K562 (cell line): ENCODE data around the gene CAMK2B. TPM values are rescaled to one million over a fixed set of nuclear protein-coding genes. Genes with fewer than 3 reads are reported as not detected.

ENCODE experiments used
- FUS ChIP-seq: fragments of 200-400 bp; formaldehyde crosslinking; optimal IDR thresholded peaks from 2 replicates; pipeline ENCODE3; 2017; ENCODE audit warnings: low read depth, low read length
- GTF2B ChIP-seq: IDR thresholded peaks from 2 replicates; pipeline ENCODE4 v1.6.1; 2011; ENCODE audit not compliant: insufficient read length; ENCODE audit errors: extremely low read depth
- KDM2B ChIP-seq: fragments of 250-450 bp; sonication (Bioruptor Pico); IDR thresholded peaks from 2 replicates; pipeline ENCODE4 v1.8.0; 2021; ENCODE audit warnings: mild to moderate bottlenecking, moderate library complexity
- MED1 ChIP-seq: sonication (generic); formaldehyde crosslinking; IDR thresholded peaks from 2 replicates; pipeline ENCODE4 v1.8.1; 2023; ENCODE audit warnings: missing genetic modification reagents, borderline replicate concordance
- NFE2L1 ChIP-seq: fragments of 450-650 bp; IDR thresholded peaks from 2 replicates; pipeline ENCODE4 v1.6.1; 2016; ENCODE audit warnings: missing genetic modification characterization, low read depth, mild to moderate bottlenecking, missing compliant biosample characterization, moderate library complexity, borderline replicate concordance
- NR2F6 ChIP-seq: fragments of 450-650 bp; formaldehyde crosslinking; IDR thresholded peaks from 2 replicates; pipeline ENCODE4 v1.4.0; 2020; ENCODE audit warnings: mild to moderate bottlenecking
- PCBP2 ChIP-seq: fragments of 200-400 bp; formaldehyde crosslinking; IDR thresholded peaks from 2 replicates; pipeline ENCODE4 v1.6.1; 2018; ENCODE audit warnings: low read length, low read depth, mild to moderate bottlenecking, moderate library complexity; ENCODE audit not compliant: poor library complexity, severe bottlenecking
- PHB ChIP-seq: fragments of 250-450 bp; sonication (Bioruptor Pico); IDR thresholded peaks from 2 replicates; pipeline ENCODE4 v1.5.0; 2021
- SMARCA5 ChIP-seq: fragments of 450-650 bp; IDR thresholded peaks from 2 replicates; pipeline ENCODE4 v1.6.1; 2016
- SRF ChIP-seq, 2 experiments: fragments of 250-450, 450-650 bp in 1 of 2; sonication (Bioruptor Pico) in 1 of 2; sonication (generic) in 1 of 2; formaldehyde crosslinking; IDR thresholded peaks; 2 replicates each; pipeline versions ENCODE4 v1.5.0 to v1.5.1; 2020 to 2022; ENCODE audit warnings: mild to moderate bottlenecking in 1 of 2, missing genetic modification reagents in 1 of 2
- TAF9B ChIP-seq: fragments of 450-650 bp; IDR thresholded peaks from 2 replicates; pipeline ENCODE4 v1.6.1; 2018; ENCODE audit warnings: mild to moderate bottlenecking; ENCODE audit not compliant: partially characterized antibody
- ZMIZ1 ChIP-seq, 2 experiments: fragments of 150-350 bp in 1 of 2; IDR thresholded peaks; 2 replicates each; pipeline ENCODE4 v1.6.1; 2012 to 2016; ENCODE audit warnings: low read depth in 2 of 2, low read length in 2 of 2, mild to moderate bottlenecking in 1 of 2, moderate library complexity in 1 of 2
- ZNF146 ChIP-seq: IDR thresholded peaks from one replicate; pipeline ENCODE4 v1.6.1; 2018; ENCODE audit warnings: missing compliant biosample characterization; ENCODE audit not compliant: unreplicated experiment
- ZNF280B ChIP-seq: fragments of 250-450 bp; sonication (Bioruptor Pico); IDR thresholded peaks from 2 replicates; pipeline ENCODE4 v1.5.1; 2021; ENCODE audit warnings: mild to moderate bottlenecking
- ZNF354B ChIP-seq: fragments of 250-450 bp; sonication (Bioruptor Pico); IDR thresholded peaks from 2 replicates; pipeline ENCODE4 v1.4.0; 2020
- ZNF395 ChIP-seq: fragments of 200-800 bp; sonication (Bioruptor generic); IDR thresholded peaks from 2 replicates; pipeline ENCODE4 v1.6.1; 2017; ENCODE audit warnings: missing genetic modification characterization, missing compliant biosample characterization
- polyA plus RNA-seq, 8 experiments: library from polyadenylated mRNA; depleted of rRNA in 4 of 8; stranded (reverse) in 5 of 8; unstranded in 3 of 8; fragments of >200 nt; fragmentation: Nextera tagmentation in 2 of 8; fragmentation: Illumina TruSeq in 1 of 8; extraction: Ambion mirVana in 2 of 8; extraction: Trizol in 1 of 8; gene quantifications; 2 replicates each; pipeline versions ENCODE4 v1.2.1 to v1.2.3, GENCODE V29; 2011 to 2014; ENCODE audit warnings: inconsistent platforms in 1 of 8, missing spikeins in 1 of 8
- total RNA-seq, 7 experiments: library from RNA; depleted of rRNA in 6 of 7; stranded (reverse); fragments of >200 nt in 6 of 7; fragmentation: Illumina TruSeq in 2 of 7; extraction: Trizol in 2 of 7; gene quantifications; 2 replicates each; pipeline versions ENCODE4 v1.2.1 to v1.2.3, GENCODE V29; 2011 to 2021; ENCODE audit warnings: low replicate concordance in 1 of 7
- TF ChIP-seq, protein P1 (sequence below): fragments of 450-650 bp; formaldehyde crosslinking; conservative IDR thresholded peaks from 2 replicates; pipeline ENCODE4 v1.4.0; 2022; ENCODE audit warnings: mild to moderate bottlenecking, missing genetic modification characterization
- TF ChIP-seq, protein P2 (sequence below): fragments of 250-450 bp; sonication (Bioruptor Pico); IDR thresholded peaks from 2 replicates; pipeline ENCODE4 v1.8.0; 2021; ENCODE audit warnings: borderline replicate concordance, mild to moderate bottlenecking, moderate library complexity; ENCODE audit not compliant: poor library complexity, severe bottlenecking

CAMK2B gene
- total and polyA plus RNA-seq, 9 of the 15 experiments (the other 6 are each of a cell fraction or from before 2014, with no cell fraction given), result 0.04 to 0.09 (median 0.05) TPM; not detected in 4

GRCh38 chr7:44200699-44201461 lies 124.5 kb downstream of the CAMK2B start, which contains the start of gene YKT6 (continued):
- TF ChIP-seq GTF2B (no peak), ZNF146 (CRISPR knock-in tag) (no peak), KDM2B (CRISPR knock-in tag) (no peak), PHB (no peak), SRF (CRISPR knock-in tag; IDR thresholded peaks at IDR 0.05) (peak in 1 of 2 experiments; percentile 37; a peak in 1 of 4 replicates), SMARCA5 (no peak), NR2F6 (CRISPR knock-in tag) (no peak), TAF9B (peak; percentile 46), ZNF395 (CRISPR knock-in tag) (0 out of 2 replicates have a peak, but pooled peaks have one; percentile 48), NFE2L1 (no peak), PCBP2 (no peak), MED1 (CRISPR knock-in tag) (no peak), FUS (no peak), ZNF354B (CRISPR knock-in tag) (no peak), ZNF280B (no peak), ZMIZ1 (IDR thresholded peaks at IDR 0.05; ENCODE audit: low read depth in 2 of 2, low read length in 2 of 2) (no peak)
- TF ChIP-seq, protein P1, sequence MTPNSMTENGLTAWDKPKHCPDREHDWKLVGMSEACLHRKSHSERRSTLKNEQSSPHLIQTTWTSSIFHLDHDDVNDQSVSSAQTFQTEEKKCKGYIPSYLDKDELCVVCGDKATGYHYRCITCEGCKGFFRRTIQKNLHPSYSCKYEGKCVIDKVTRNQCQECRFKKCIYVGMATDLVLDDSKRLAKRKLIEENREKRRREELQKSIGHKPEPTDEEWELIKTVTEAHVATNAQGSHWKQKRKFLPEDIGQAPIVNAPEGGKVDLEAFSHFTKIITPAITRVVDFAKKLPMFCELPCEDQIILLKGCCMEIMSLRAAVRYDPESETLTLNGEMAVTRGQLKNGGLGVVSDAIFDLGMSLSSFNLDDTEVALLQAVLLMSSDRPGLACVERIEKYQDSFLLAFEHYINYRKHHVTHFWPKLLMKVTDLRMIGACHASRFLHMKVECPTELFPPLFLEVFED (CRISPR knock-in tag), result no peak
- TF ChIP-seq, protein P2, sequence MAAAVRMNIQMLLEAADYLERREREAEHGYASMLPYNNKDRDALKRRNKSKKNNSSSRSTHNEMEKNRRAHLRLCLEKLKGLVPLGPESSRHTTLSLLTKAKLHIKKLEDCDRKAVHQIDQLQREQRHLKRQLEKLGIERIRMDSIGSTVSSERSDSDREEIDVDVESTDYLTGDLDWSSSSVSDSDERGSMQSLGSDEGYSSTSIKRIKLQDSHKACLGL (CRISPR knock-in tag), result no peak
